DMS 273 (cell line): ENCODE results near the gene QSOX1.

Experiments used
- DNase-seq: peaks from one replicate; lab custom pipeline; 2025; ENCODE audit not compliant: unreplicated experiment; lab: John Stamatoyannopoulos, UW

Gene QSOX1

DNA sequence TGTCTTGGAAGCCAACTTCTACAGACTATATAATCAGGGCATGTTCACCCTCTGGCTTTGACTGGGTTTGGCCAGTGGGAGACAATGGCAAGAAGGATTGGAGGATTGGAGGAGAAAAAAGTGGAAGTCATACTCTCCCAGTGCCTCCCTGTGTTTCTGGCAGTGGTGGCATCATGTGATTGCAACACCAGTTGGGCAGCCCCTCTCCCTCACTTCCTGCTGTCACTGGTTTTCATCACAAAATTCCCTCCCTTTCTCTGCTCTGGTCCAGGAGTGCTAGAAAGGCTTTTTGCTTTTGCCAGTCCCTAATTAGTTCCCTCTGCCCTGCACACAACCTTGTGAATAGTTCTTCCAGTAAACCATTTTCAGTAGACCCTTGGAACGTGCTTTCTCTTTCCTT is 3.7 kb upstream of the QSOX1 start:
- no peak for DNase-seq

DNA sequence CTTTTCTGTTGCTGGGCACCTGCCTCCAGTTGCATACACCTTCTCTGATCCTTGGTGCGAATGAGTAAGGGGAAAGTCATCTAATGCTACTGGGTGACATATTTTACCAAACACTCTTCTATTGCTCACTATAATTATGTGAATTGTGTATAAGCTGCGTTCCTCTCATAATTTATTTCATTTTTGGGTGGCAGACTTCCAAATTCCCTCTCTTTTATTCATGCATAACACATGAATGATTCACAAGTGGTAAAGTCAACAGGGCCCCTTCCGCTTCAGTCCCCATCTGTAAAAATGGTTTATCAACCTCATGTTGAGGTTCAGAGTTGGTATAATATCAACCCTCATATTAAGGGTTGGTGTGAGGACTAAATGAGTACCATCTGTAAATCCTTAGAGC is 3.2 kb upstream of the QSOX1 start:
- DNase-seq = no peak

DNA sequence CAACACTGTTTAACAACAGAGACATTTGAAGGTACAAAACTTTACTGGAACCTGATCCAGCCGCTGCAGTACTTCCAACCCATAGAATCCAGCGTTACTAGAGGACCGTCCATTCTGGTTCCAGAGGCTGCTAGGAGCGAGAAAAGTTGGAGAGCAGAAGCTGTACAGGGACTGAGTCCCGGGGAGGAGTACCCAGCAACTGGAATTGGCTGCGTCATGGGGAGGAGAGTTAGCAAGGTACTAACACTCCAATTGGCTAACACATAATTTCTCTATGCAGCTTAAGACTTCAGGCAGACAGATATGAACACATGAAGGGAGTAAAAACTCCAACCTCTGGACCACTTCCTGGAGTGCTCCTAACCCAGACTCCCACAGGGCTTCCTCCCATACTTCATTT is 2.1 kb upstream of the QSOX1 start:
- DNase-seq = no peak

DNA sequence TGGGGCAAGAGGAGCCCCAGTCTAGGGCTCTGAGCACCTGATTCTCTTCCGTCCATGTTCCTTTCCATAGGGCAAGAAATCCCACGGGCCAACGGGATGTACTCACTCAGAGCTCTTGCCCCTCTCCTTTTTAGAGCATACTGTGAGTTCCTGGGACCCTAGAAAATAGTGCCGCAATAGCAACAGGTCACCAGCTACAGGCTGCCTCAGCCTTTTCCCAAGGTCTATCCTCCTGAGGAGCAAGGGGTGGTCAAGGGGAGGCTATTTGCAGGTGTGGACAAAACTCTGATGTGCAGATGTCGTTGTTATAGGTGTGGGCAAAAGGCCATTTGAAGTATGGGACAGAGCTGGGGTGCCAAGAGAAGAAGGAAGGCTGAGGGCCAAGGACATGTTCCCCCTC is 1.6 kb upstream of the QSOX1 start:
- no peak for DNase-seq

DNA sequence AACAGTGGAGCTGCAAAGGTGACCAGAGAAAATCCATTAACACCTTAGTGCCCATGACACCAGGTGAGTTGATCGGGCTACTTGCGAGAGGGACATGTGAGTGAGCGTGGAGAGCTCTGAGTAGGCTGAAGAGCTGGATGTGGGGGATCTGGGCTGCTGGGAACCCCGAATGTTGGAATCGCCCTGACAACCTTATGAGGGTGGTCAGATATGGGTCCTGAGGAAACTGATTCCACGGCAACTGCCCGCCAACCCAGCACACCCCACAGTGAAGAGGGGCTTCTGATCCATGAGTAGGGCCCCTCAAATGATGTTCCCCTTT is 705 bp upstream of the QSOX1 start:
- DNase-seq = no peak

DNA sequence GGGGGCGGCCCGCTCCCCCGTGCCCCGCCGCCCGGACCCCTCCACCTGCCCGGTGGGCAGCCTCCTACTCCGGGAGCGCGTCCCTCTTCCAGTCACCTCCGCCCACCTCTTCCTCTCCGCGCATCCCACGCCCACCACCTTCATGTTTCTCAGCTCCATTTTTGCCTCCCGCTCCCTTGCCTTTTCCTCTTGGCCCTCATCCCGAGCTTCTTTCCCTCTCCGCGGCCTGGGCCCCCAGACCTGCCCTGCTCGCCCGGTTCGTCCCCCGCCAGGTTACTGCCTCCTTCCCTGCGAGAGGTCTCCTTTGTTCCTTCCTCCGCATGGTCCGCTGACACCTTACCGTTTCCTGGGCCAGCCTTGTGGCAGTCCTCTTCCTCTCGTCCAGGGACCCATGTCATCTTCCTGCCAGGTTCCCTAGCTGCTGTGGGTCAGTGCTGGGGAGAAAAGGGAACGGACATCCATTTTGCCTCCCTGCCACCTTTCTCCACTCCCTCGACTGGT is 563 bp downstream of the QSOX1 start:
- peak; percentile 63 for DNase-seq

DNA sequence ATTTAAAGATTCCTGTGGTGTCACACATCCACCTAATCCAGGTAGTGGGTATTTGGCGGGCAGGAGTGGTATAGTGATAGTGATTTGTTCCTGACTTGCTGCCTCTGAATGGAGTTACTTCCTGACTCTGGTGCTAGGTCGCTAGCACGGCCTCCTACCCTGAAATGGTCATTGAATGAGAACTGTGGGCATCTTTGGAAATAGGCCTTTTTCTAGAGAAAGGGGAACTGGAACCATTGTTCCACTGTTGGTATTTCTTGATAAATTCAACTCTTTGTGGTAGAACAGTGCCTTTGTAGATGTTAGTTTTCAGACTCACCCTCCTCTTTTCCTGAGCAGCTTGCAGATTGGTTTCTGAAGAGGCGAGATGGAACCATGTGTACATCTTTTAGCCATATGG is 1.5 kb downstream of the QSOX1 start:
- no peak for DNase-seq

DNA sequence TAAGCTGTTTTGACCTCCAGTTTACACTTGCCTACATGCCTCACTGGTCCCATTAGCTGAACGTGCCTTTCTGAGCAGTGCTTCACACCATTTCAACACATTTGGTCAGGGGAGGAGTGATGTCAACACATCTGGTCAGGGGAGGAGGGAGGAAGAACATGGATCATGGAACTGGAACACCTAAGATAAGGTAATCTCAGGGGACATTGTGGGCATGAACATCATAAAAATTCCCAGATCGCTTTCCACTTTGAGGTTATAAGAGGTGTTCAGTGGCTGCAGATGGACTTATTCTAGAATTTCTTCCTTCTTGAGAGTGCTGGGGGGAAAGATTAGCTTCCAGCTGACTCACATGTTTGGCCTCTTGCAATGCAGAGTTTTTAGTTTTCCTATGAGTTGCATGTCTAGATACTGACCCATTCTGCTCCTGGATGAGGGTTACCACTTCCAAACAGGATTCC is 2.0 kb downstream of the QSOX1 start:
- DNase-seq = no peak

DNA sequence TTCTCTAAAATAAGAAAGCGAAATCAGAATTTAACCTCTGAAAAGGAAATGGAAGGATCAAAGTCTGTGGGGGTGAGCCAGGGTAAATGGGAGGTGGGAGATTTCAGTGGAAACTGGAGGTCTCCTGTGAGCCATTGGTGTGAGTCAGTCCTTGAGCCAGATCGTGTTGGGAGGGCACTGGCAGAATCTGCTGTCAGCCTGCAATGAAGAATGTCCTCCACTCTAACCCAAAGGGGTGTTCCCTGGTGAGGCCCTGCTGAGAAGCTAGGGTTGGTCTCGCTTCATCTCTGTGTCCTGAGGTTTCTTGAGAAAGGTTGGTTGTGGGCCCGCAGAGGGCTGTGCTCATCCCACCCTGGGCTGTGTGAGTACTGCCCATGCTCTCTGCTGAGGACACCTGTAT is 2.4 kb downstream of the QSOX1 start:
- DNase-seq = no peak

DNA sequence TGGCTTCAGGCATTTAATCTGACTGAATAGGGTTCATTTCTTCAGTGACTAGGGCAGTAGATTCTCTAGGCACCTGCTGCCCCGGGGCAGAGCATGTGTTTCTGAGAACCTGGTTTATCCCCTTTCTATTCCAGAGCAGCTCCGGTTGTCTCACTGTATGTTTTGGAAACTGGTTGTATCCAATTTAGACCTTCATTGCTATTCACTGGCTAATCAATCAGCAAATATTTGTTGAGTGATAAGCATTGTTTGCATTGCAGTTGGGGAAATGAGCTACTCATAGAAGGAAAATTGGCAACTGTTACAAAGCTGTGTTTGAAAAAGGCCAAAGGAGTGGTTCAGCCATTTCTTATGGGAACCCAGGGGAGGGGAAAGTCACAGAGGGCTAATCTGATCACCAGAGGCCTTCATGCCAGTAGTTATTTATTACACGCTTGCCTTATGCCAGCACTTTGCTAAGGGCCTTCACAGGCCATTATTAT is 2.9 kb downstream of the QSOX1 start:
- DNase-seq = no peak

DNA sequence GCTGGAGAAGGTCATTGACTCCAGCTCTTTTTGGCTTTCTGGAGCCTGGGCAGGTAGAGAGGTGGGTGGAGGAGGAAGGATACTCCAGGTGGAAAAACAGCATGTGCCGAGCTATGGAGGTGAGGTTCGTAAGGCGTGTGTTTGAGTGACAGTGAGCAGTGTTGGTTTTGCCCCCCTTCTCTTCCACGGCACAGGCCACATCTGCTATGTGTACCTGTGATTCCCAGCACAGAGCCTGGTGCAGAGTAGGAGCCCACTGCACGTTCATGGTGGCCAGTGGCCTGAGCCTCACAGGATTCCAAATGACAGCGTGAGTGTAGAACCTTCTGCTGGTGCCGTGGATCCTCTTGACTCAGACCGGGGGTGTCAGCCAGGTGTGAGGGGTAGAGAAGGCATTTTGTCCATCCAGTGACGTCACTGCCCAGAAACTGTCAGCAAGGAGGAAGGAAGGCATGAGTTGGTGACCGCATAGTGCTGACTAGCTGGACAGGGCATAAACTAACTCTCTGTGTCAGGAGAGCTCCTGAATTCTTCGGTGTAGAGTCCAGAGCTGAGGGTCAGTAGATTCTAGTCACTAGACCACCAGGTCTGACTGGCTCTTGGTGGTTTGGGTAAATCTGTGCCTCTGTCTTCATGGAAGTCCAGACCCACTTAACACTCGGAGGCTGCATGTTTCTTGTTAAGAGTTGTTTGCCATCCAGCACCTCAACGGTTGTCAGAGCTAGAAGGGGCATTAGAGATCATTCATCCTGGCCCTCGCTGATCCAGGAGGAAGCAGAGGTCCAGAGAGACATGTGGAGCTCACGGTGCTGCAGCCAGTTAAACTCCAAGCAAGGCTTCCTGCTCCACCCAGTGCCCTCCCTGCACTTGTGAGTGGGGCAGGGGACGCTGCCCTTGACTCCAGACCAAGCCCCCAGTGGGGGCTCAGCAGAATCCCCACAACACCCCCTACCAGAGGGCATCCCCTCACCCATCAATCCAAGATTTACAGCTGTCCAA is 3.8 kb downstream of the QSOX1 start:
- DNase-seq = no peak

DNA sequence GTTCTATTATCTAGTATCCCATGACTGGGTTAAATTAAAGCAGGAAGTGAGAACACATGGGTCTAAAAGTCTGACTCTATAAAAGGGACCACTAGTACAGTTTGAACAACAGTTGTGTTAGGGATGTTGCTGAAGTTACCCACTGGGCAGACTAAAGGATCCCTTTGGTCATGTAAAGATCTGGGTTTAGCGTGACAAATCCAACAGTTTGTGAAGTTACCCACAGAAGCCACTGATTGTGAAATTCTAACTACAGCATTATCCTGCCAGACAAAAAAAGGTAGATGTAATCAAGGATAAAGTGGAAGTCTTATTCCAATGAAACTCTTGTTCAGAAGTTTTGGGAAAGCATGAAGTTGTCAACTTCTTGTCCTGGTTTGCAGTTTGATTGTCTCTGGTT is 5.7 kb downstream of the QSOX1 start:
- no peak for DNase-seq

DNA sequence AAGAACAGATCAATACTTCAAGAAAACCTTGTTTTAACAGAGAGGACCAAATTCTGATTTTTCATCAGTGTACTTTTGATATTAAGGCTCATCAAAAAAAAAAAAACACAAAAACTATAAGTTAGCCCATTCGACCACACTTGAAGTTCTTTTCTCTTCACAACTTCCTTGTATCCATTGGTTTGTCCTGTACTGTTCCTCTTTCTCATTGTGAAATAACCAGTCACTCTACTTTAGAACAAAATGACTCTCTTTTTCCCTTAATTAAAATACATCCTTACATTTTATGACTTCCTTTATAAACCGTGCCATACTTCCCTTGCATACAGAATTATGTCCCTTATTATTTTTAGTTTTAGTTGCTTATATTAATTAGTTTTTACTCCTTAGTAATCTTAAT is 8.4 kb downstream of the QSOX1 start:
- no peak for DNase-seq

DNA sequence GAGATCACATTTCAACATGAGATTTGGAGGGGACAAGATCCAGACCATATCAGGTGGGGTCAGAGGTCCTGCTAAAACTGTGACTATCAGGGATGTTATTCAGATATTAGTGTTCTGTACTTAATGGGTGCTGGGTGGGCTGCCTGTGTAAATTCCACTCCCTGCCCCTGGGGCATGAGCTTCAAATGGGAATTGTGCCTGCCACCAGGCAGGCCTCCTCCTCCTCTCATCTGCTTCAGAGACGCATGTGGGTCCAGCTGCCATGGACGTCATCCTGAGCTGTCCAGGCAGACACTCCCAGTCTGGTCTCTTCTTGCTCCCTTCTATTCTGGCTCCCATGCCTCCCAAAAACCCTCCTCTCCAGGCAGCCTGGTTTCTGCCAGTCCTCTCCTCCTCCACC is 10.4 kb downstream of the QSOX1 start:
- DNase-seq = no peak

DNA sequence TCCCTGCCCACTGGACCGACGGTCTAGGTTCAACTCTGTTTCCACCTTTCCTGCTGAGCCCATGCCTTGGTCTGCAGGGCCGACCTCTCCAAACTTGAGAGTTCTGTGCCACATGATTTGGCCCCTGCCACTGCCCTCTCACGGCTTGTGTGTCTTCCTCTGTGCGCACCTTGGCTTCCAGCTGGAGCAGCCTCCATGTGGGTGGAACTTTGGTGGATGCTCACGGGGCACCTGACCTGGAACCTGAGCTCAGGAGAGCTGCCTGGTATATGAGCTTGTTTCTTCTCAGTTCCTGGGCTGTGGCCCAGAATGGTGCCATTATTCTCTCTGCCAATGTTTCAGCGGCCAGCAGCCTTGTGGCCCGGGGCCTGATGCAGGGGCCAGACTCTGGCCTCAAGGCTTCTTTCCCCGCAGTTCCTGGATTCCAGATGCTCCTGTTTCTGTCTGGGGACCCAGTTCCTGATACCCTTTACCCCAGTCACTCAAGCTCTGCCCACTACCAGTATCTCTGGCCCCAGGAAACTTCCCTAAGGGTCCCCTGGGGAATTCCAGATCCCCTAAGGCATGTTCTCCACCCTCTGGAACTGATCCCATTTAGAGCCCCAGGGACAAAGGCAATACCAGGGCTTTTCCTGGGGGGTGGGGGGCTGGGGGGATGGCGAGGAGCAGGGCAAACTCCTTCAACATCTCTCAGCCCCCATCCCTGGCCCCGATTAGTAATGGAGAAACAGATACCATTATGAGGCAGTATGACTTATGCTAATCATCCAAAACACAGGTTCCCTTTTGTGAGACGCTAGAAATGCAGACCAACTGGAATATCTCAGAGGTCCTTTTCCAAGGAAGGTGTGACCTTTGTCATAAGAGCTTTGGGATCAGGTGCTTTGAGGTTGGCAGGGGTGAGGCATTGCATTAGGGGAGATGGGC is 11.1 kb downstream of the QSOX1 start:
- DNase-seq = no peak

DNA sequence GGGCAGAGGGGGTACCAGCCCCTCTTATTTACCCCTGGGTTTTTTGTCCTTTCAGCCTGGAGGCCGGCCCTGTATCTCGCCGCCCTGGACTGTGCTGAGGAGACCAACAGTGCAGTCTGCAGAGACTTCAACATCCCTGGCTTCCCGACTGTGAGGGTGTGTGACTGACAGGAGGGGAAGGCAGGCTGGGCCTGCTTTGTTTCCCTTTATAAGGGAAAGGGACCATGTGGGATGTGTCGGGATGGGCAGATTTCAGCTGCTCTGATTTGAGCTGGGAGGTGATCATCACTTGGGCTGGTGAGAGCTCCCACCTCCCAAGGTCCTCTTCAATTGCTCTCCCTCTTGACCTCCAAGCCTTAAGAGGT is 11.7 kb downstream of the QSOX1 start:
- no peak for DNase-seq

DNA sequence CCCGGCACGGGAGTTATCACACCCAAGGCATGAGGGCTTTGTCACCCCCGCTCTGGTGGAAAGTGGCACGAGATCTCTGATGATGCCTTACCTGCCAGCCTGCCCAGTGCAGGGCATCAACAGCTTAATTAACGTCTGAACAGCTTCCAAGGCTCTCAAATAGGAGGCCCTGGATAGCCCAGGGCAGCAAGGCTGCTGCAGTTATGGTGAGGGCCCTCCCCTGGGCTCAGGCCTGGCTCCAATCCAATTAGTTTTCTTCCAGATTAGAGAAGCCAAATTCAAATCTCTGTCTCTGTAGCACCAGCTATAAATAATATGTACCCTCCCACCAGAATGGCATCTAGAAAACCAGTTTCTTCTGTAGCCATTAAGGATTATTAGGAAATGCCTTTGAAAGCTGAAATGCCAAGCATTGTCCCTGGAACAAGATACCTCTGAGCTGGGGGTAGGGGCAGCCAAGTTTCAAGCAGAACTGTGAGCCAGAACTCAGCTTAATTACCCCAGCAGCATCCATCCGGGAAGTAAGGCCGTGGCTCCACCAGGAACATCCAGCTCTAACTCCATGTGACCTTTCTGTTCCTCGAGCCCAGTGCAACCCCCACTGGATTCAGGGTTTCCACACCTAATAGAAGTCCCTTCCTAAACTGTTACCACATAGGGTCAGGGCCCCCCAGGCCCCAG is 12.5 kb downstream of the QSOX1 start:
- peak; percentile 55 for DNase-seq

DNA sequence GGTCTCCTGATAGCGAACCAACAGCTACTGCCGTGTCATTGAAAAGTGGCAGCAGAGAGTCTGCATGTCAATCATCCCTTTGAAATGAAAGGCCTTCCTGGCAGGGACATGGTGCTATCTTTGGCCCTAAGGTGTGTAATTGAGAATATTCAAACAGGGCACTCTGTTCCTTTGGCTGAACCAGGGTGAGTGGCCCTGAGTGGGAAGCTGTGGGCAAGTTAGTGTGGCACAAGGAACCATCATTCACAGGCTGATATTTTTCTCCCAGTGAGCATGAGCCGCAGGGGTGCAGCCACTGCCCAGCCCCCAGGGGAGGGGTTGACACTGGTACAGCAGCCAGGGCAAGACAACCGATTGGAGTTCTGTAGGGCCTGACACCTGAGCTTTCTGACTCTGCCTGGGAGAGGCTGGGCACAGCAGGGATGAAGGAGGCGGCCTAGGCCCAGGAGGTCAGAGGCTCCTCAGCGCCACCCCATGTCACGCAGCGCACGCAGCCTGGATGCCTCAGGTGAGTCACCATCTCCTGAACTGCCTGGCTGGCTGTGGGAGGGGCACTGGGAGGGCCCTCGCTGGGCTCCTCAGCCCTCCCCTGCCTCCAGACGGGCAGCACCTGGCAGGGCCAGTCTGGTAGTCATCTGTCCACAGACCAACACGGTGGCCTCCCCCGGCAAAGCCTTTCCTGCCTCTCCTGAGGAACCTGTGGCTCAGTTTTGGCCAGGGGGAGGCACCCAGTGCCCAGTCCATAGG is 13.2 kb downstream of the QSOX1 start:
- DNase-seq = peak; percentile 20

DNA sequence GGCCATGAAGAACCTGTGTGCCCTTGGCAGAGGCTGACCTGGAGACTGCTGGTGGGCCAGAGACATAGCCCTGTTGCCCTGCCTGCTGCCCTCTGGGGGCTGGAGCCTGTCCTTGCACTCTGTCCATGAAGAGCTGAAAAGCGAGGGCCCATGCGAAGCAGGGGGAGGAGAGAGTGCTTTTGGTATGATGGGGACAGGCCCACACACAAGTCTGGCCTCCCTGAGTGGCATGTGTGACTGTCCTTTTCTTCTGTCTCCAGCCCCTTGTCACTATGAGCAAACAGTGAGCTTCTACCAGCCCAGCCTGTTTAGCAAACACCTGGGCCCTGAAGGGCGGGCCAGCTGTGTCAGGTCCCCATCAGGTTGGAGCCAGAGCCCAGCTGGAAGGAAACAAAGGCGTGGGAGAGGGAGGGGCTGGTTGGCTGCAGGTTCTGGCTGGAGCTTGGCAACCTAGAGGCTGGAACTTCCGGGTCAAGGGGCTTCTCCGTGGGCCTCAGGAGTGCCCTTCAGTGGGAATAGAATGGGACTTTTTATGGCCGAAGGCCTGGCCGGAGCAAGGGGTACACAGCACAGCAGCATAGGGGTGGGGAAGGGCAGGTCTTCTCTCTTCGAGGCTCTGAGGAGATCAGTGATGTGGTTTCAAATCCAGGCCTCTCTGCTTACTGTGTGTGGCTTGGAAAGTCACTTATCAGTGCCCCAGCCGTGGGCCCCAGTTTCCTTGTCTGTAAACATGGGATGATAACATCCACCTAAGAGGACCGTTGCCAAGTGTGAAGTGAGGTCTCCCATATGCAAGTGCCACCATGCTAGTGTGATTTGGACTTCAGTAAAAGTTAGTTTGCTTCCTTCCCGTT is 14.3 kb downstream of the QSOX1 start:
- peak; percentile 74 for DNase-seq
